DOHH2 (cell line): ENCODE results near the gene SEL1L.

Experiments
- H3F3A ChIP-seq: fragments of 200-600 bp; sonication (generic), shearing (Covaris generic); 2 replicates; pipeline ENCODE4 v1.6.0; 2016; ENCODE audit warnings: antibody characterized with exemption, mild to moderate bottlenecking; ENCODE audit not compliant: control insufficient read depth, insufficient read depth
- H3K27ac ChIP-seq: fragments of 200-600 bp; sonication (generic); 2 replicates; pipeline ENCODE4 v1.5.1; 2014; ENCODE audit warnings: low read depth, mild to moderate bottlenecking, low read length, moderate library complexity
- H3K27me3 ChIP-seq: fragments of 200-600 bp; sonication (generic); 2 replicates; pipeline ENCODE4 v1.6.1; 2014; ENCODE audit warnings: mild to moderate bottlenecking, low read length, mixed read lengths; ENCODE audit not compliant: control insufficient read depth
- H3K36me3 ChIP-seq: fragments of 200-600 bp; sonication (generic); 2 replicates; pipeline ENCODE4 v1.6.1; 2014; ENCODE audit warnings: mild to moderate bottlenecking, low read length, moderate library complexity, mixed read lengths; ENCODE audit not compliant: control insufficient read depth
- H3K4me1 ChIP-seq: fragments of 200-600 bp; sonication (generic); 2 replicates; pipeline ENCODE4 v1.6.1; 2014; ENCODE audit warnings: mild to moderate bottlenecking, low read length, mixed read lengths; ENCODE audit not compliant: control insufficient read depth
- H3K4me2 ChIP-seq: fragments of 200-600 bp; sonication (generic); 2 replicates; pipeline ENCODE4 v1.6.0; 2014; ENCODE audit warnings: mild to moderate bottlenecking, low read length, moderate library complexity
- H3K4me3 ChIP-seq: fragments of 200-600 bp; sonication (generic); 2 replicates; pipeline ENCODE4 v1.5.1; 2014; ENCODE audit warnings: mild to moderate bottlenecking, low read length, mixed read lengths
- H3K79me2 ChIP-seq: fragments of 200-600 bp; sonication (generic); 2 replicates; pipeline ENCODE4 v1.6.1; 2014; ENCODE audit warnings: mild to moderate bottlenecking, low read length, mixed read lengths; ENCODE audit not compliant: control insufficient read depth
- H3K9me2 ChIP-seq: fragments of 200-600 bp; sonication (generic); replicated peaks from 2 replicates; pipeline ENCODE4 v1.6.1; 2014; ENCODE audit warnings: mild to moderate bottlenecking, low read length, mixed read lengths; ENCODE audit not compliant: control insufficient read depth
- H3K9me3 ChIP-seq: fragments of 200-600 bp; sonication (generic); 2 replicates; pipeline ENCODE4 v1.6.1; 2014; ENCODE audit warnings: antibody characterized with exemption, low read length, mixed read lengths; ENCODE audit not compliant: control insufficient read depth, insufficient read depth
- H4K20me1 ChIP-seq: fragments of 200-600 bp; sonication (generic); 2 replicates; pipeline ENCODE4 v1.6.0; 2014; ENCODE audit warnings: low read depth, mild to moderate bottlenecking, antibody characterized with exemption, low read length, moderate library complexity; ENCODE audit not compliant: control insufficient read depth, insufficient read depth
- CTCF ChIP-seq: fragments of 200-600 bp; sonication (generic); IDR thresholded peaks from one replicate; pipeline ENCODE4 v1.5.1; 2014; ENCODE audit warnings: antibody characterized with exemption, mild to moderate bottlenecking, low read depth, low read length; ENCODE audit not compliant: poor library complexity, severe bottlenecking
- EZH2phosphoT487 ChIP-seq: fragments of 200-600 bp; sonication (generic); IDR thresholded peaks from 2 replicates; pipeline ENCODE4 v1.6.1; 2017; ENCODE audit warnings: borderline replicate concordance, mild to moderate bottlenecking, antibody characterized with exemption, low read length, moderate library complexity, mixed read lengths

Gene SEL1L

GRCh38 chr14:81511111-81511904, 22.3 kb downstream of the SEL1L start:
- peaks cover 2% of the 10 kb centered on the region; the same call in 1 of the 2 replicates for H3K79me2 ChIP-seq
- no peaks in the 10 kb centered on the region for H4K20me1 ChIP-seq
- no peaks in the 10 kb centered on the region for H3K27me3 ChIP-seq
- H3F3A ChIP-seq, result no peaks in the 10 kb centered on the region
- H3K36me3 ChIP-seq, result peaks cover 42% of the 10 kb centered on the region
- H3K4me1 ChIP-seq, result no peaks in the 10 kb centered on the region
- H3K9me3 ChIP-seq, result no peaks in the 10 kb centered on the region
- no peak overlapping the region for H3K4me3 ChIP-seq
- TF ChIP-seq CTCF, result no peak
- TF ChIP-seq EZH2phosphoT487, result no peak
- no peak overlapping the region for H3K4me2 ChIP-seq
- H3K27ac ChIP-seq, result no peak overlapping the region
- no peaks in the 10 kb centered on the region for H3K9me2 ChIP-seq

- no peak overlapping the region for H3K4me3 ChIP-seq
- TF ChIP-seq CTCF (no peak), EZH2phosphoT487 (no peak)
- H3K4me2 ChIP-seq, result no peak overlapping the region
- no peaks in the 10 kb centered on the region for H3K9me2 ChIP-seq
- H3K9me3 ChIP-seq, result no peaks in the 10 kb centered on the region
- H3K27ac ChIP-seq, result no peak overlapping the region
- no peaks in the 10 kb centered on the region for H3K27me3 ChIP-seq
- no peaks in the 10 kb centered on the region for H4K20me1 ChIP-seq
- no peaks in the 10 kb centered on the region for H3K4me1 ChIP-seq
- peaks cover 50% of the 10 kb centered on the region for H3K36me3 ChIP-seq
- no peaks in the 10 kb centered on the region for H3F3A ChIP-seq
- H3K79me2 ChIP-seq, result peaks cover 2% of the 10 kb centered on the region; the same call in 1 of the 2 replicates
Observed at GRCh38 chr14:81509838-81510452, 23.7 kb downstream of the SEL1L start.

- H3K36me3 ChIP-seq, result peaks cover 52% of the 10 kb centered on the region
- no peaks in the 10 kb centered on the region for H3K4me1 ChIP-seq
Observed at GRCh38 chr14:81509321-81509720, 24.3 kb downstream of the SEL1L start.

More at GRCh38 chr14:81509321-81509720, 24.3 kb downstream of the SEL1L start:
- Histone ChIP-seq H3K4me2 (no peak overlapping the region), H3K4me3 (no peak overlapping the region), H3K9me3 (no peaks in the 10 kb centered on the region), H3K27me3 (no peaks in the 10 kb centered on the region), H3K79me2 (peaks cover 2% of the 10 kb centered on the region; the same call in 1 of the 2 replicates), H3K9me2 (no peaks in the 10 kb centered on the region), H3K27ac (no peak overlapping the region), H4K20me1 (no peaks in the 10 kb centered on the region), H3F3A (no peaks in the 10 kb centered on the region)
- TF ChIP-seq CTCF (no peak), EZH2phosphoT487 (no peak)
